Gastroesophageal sphincter (tissue), 4 donors: ENCODE measurements around the gene PCNX4. TPM values are rescaled to one million over a fixed set of nuclear protein-coding genes. Genes with fewer than 3 reads are reported as not detected.

Experiments
- ATAC-seq: fragments of 150-250 bp; one replicate; pipeline ENCODE4 v1.9.1; 2016; ENCODE audit warnings: mild to moderate bottlenecking, moderate library complexity
- H3K27ac ChIP-seq, 4 donors: fragments of 200-600 bp; sonication (generic) in 3 of 4; 1 replicate in 3 of 4; 2 replicates in 1 of 4; pipeline ENCODE4 v1.5.1; 2016 to 2019
- H3K27me3 ChIP-seq: fragments of 200-600 bp; sonication (generic); one replicate; pipeline ENCODE4 v1.5.1; 2019
- H3K36me3 ChIP-seq, 2 donors: fragments of 200-600 bp; sonication (generic); one replicate each; pipeline ENCODE4 v1.5.1; 2019; ENCODE audit warnings: control low read depth in 1 of 2
- H3K4me1 ChIP-seq, 3 donors: fragments of 200-600 bp; sonication (generic); 1 replicate in 2 of 3; 2 replicates in 1 of 3; pipeline ENCODE4 v1.5.1; 2016 to 2019; ENCODE audit warnings: control low read depth in 2 of 3
- H3K4me3 ChIP-seq, 2 donors: fragments of 200-600 bp; sonication (generic); one replicate each; pipeline ENCODE4 v1.5.1; 2019; ENCODE audit warnings: mild to moderate bottlenecking in 1 of 2, moderate library complexity in 1 of 2
- H3K9me3 ChIP-seq, 3 donors: fragments of 200-600 bp; sonication (generic); one replicate each; pipeline ENCODE4 v1.5.1; 2017 to 2019; ENCODE audit warnings: control low read depth in 2 of 3
- EP300 ChIP-seq: sonication (generic); formaldehyde crosslinking; IDR thresholded peaks from one replicate; pipeline ENCODE4 v1.6.1; 2017; ENCODE audit warnings: antibody characterized with exemption, mild to moderate bottlenecking
- POLR2A ChIP-seq, 2 donors: fragments of 450-650 bp; IDR thresholded peaks; one replicate each; pipeline ENCODE4 v1.6.1; 2017; ENCODE audit warnings: antibody characterized with exemption in 2 of 2, mild to moderate bottlenecking in 2 of 2, moderate library complexity in 1 of 2
- POLR2AphosphoS5 ChIP-seq: sonication (generic); formaldehyde crosslinking; IDR thresholded peaks from one replicate; pipeline ENCODE4 v1.6.1; 2017; ENCODE audit warnings: antibody characterized with exemption
- WGBS, 2 donors: methylation state at CpG; one replicate each; pipeline ENCODE4 v1.1.5; 2018; ENCODE audit warnings: low coverage in 1 of 2; 5-methylcytosine and 5-hydroxymethylcytosine counted together
- total RNA-seq, 4 donors: library from RNA; depleted of rRNA; stranded (reverse); fragments of >200 nt; gene quantifications; one replicate each; pipeline ENCODE4 v1.1.0, GENCODE V29; 2016
- TF ChIP-seq, protein P1 (sequence below), 4 experiments: fragments of 200-600 bp in 2 of 4; fragments of 450-650 bp in 2 of 4; sonication (generic) in 1 of 4; IDR thresholded peaks; one replicate each; pipeline ENCODE4 v1.5.1; 2017 to 2019; ENCODE audit warnings: antibody characterized with exemption in 4 of 4, mild to moderate bottlenecking in 2 of 4, moderate library complexity in 2 of 4

The PCNX4 gene
- total RNA-seq, 4 donors from 2014 or later, result 30.0 to 65.7 (median 40.2) TPM

GRCh38 chr14:60196291-60196690, 104.6 kb downstream of the PCNX4 start:
- no peak for ATAC-seq
- WGBS, 2 donors, result 24 to 66% methylated on average over 2 of the region's 2 CpGs

DNA sequence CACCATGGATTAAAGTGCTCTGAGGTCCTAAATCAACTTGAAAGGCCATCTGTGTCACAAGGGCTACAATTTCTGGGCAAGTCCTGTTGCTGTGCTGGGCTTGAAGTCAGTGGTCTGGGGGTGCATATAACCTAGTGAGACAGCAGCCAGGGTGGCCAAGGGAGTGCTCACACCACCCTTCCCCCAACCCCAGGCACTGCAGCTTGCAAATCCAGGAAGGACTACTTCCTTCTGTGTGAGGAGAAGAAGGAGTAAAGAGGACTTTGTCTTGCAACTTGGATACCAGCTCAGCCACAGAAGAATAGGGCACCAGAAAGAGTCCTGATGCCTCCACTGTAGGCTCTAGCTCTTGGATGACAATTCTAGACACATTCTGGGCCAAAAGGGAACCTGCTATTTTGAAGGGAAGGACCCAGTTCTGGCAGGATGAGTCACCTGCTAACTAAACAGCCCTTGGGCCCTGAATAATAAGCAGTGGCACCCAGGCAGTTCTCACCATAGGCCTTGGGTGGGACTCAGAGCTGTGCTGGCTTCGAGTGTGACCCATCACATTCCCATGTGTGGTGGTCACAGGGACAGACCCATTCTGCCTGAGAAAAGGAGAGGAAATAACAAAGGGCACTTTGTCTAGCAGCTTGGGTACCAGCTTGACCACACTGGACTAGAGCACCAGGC, 106.0 kb downstream of the PCNX4 start:
- Histone ChIP-seq H3K4me1 (no peaks in the 10 kb centered on the region), H3K9me3 (peaks cover 0 to 13% (median 0%) of the 10 kb centered on the region in 3 donors), H3K27ac (no peak overlapping the region), H3K4me3 (no peak overlapping the region), H3K36me3 (no peaks in the 10 kb centered on the region), H3K27me3 (no peaks in the 10 kb centered on the region)
- no peak for ATAC-seq
- no CpG with 5 or more reads among the region's 1 CpG for WGBS, 2 donors
- no peak for TF ChIP-seq EP300
- TF ChIP-seq POLR2A (IDR thresholded peaks at IDR 0.05), result no peak
- TF ChIP-seq POLR2AphosphoS5, result no peak
- TF ChIP-seq, protein P1, sequence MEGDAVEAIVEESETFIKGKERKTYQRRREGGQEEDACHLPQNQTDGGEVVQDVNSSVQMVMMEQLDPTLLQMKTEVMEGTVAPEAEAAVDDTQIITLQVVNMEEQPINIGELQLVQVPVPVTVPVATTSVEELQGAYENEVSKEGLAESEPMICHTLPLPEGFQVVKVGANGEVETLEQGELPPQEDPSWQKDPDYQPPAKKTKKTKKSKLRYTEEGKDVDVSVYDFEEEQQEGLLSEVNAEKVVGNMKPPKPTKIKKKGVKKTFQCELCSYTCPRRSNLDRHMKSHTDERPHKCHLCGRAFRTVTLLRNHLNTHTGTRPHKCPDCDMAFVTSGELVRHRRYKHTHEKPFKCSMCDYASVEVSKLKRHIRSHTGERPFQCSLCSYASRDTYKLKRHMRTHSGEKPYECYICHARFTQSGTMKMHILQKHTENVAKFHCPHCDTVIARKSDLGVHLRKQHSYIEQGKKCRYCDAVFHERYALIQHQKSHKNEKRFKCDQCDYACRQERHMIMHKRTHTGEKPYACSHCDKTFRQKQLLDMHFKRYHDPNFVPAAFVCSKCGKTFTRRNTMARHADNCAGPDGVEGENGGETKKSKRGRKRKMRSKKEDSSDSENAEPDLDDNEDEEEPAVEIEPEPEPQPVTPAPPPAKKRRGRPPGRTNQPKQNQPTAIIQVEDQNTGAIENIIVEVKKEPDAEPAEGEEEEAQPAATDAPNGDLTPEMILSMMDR (IDR thresholded peaks at IDR 0.05), result no peak

More at GRCh38 chr14:60196291-60196690, 104.6 kb downstream of the PCNX4 start:
- no peak for TF ChIP-seq POLR2A (IDR thresholded peaks at IDR 0.05)
- H3K4me3 ChIP-seq, result no peak overlapping the region
- no peaks in the 10 kb centered on the region for H3K36me3 ChIP-seq
- H3K27me3 ChIP-seq, result no peaks in the 10 kb centered on the region
- no peak overlapping the region for H3K27ac ChIP-seq
- H3K9me3 ChIP-seq, result peaks cover 0 to 13% (median 0%) of the 10 kb centered on the region in 3 donors
- no peaks in the 10 kb centered on the region for H3K4me1 ChIP-seq

GRCh38 chr14:60199321-60199720, 107.6 kb downstream of the PCNX4 start:
- no peaks in the 10 kb centered on the region for H3K36me3 ChIP-seq
- H3K27ac ChIP-seq, result no peak overlapping the region
- ATAC-seq, result no peak
- H3K27me3 ChIP-seq, result no peaks in the 10 kb centered on the region
- no peak for TF ChIP-seq POLR2AphosphoS5
- TF ChIP-seq EP300, result no peak
- TF ChIP-seq, protein P1 (IDR thresholded peaks at IDR 0.05), result no peak
- no peak for TF ChIP-seq POLR2A (IDR thresholded peaks at IDR 0.05)
- H3K9me3 ChIP-seq, result peaks cover 0 to 13% (median 0%) of the 10 kb centered on the region in 3 donors
- H3K4me1 ChIP-seq, result no peaks in the 10 kb centered on the region
- no peak overlapping the region for H3K4me3 ChIP-seq

DNA sequence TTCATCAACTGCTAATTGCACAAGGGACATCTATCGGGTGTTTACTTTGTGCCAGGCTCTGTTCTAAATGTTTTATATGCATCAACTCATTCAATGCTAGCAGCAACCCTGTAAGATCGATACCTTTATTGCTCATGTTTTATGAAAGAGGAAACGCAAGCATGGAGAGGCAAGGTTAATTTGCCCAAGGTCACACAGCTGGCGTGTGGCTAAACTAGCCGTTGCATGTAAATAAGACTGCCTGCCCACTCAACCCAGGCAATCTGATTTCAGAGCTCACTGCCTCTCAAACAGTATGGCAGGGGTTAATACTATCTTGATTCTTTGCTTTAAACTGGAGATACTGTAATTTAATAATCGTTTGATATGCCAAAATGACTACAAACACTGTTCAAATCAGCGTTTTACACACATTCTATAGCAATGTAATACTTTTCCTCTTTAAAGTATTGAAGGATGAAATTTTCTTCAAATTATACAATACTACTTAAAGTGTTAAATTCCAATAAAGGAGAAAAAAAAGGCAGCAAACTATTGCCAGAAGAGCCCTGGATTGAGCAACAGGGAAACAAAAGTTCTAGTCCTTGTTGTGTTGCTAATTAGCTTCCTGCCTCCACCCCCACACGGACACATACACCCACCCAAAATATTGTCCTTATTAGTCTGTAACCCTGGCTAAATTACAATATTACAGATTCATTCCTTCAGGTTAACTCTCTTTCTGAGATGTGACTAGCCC, 112.5 kb downstream of the PCNX4 start:
- Histone ChIP-seq H3K27me3 (no peaks in the 10 kb centered on the region), H3K9me3 (peaks cover 0 to 11% (median 0%) of the 10 kb centered on the region in 3 donors), H3K36me3 (no peaks in the 10 kb centered on the region), H3K27ac (no peak overlapping the region), H3K4me1 (no peaks in the 10 kb centered on the region), H3K4me3 (no peak overlapping the region)
- ATAC-seq, result no peak
- TF ChIP-seq, protein P1 (IDR thresholded peaks at IDR 0.05), result no peak
- TF ChIP-seq EP300 (no peak), POLR2A (IDR thresholded peaks at IDR 0.05) (no peak), POLR2AphosphoS5 (no peak)
- WGBS, 2 donors, result 69 to 73% methylated on average over 8 of the region's 8 CpGs

DNA sequence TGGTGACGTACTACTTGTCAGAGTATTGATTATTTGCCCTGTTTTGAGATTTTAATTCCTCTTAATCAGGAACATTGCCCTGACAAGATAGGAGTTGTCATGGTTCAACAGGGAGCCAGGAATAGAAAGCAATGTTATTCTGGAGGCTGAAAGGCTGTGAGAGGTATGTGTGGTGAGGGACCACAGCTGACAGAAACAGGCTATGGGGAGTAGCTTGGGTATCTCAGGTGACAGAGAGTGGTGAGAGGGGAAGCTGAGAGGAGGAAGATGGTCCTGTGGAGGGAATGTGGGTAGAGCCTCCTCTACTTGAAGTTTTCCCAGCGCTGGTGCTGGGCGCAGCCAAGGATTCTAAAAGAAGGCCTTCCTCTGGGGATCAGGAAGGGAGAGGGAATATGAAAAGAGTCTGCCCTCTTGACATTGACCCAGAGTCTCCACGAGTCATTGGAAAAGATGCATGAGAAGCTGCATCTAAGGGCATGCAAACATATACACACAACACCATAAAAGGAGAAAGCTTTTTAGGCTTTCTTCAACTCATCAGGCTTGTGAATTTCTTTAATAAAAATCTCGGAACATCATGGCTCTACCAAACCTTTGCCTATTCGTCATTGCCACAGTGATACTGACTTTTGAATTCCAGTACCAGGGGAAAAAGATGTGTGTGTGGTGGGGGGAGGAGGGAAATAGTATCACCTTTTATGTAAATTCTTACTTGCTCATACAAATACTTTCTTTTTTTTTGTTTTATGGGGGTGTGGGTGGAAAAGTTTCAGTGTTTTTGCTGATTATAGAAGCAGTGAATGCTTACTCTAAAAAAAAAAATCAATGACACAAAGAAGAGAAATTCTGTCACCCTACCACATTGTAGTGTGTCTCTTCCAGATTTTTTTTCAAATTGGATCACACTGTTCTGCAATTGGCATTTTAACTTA, 113.4 kb downstream of the PCNX4 start:
- H3K36me3 ChIP-seq, result no peaks in the 10 kb centered on the region
- H3K27me3 ChIP-seq, result no peaks in the 10 kb centered on the region
- H3K4me1 ChIP-seq, result no peaks in the 10 kb centered on the region
- ATAC-seq, result no peak
- peaks cover 0 to 2% (median 0%) of the 10 kb centered on the region in 3 donors for H3K9me3 ChIP-seq
- H3K27ac ChIP-seq, result no peak overlapping the region
- WGBS, 2 donors, result 66 to 85% methylated on average over 6 of the region's 6 CpGs
- H3K4me3 ChIP-seq, result no peak overlapping the region
- TF ChIP-seq EP300, result no peak
- TF ChIP-seq POLR2AphosphoS5, result no peak
- TF ChIP-seq, protein P1 (IDR thresholded peaks at IDR 0.05), result no peak
- no peak for TF ChIP-seq POLR2A (IDR thresholded peaks at IDR 0.05)
